ENCODE results near the gene PTCSC3.

- TF ChIP-seq CTCF (IDR thresholded peaks at IDR 0.05) (no peak), POLR2AphosphoS5 (IDR thresholded peaks at IDR 0.05) (no peak), POLR2A (IDR thresholded peaks at IDR 0.05) (no peak)
Observed at GRCh38 chr14:36223558-36223957, 47.0 kb upstream of the PTCSC3 start.

All from prostate gland (tissue), 2 donors.